HG03097 (cell line): ENCODE results near the gene BABAM1.

ENCODE experiments used
- ATAC-seq: cut with Tn5 transposase; IDR thresholded peaks from one replicate; pipeline ENCODE4 v1.9.1; 2021; ENCODE audit not compliant: unreplicated experiment, low FRiP score

Gene BABAM1

DNA sequence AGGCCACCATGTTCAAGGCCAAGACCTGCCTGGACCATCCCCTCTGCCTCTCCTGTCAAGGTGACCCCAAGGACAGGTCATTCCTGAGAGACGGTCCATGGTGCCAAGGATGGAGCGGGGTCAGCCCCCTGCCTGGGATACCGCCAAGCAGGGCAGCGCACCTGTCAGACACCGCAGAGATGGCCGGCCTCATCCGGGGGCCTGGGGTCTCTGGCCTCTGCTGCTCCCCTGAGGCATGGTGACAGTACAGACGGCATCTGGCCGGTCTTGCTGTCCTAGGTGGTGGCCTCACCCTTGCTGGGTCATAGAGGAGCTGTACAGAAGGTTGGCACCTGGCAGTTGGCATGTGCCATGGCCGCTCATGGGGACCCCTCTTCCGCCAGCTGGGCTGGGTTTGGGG, 53.2 kb downstream of the BABAM1 start:
- no peak for ATAC-seq

DNA sequence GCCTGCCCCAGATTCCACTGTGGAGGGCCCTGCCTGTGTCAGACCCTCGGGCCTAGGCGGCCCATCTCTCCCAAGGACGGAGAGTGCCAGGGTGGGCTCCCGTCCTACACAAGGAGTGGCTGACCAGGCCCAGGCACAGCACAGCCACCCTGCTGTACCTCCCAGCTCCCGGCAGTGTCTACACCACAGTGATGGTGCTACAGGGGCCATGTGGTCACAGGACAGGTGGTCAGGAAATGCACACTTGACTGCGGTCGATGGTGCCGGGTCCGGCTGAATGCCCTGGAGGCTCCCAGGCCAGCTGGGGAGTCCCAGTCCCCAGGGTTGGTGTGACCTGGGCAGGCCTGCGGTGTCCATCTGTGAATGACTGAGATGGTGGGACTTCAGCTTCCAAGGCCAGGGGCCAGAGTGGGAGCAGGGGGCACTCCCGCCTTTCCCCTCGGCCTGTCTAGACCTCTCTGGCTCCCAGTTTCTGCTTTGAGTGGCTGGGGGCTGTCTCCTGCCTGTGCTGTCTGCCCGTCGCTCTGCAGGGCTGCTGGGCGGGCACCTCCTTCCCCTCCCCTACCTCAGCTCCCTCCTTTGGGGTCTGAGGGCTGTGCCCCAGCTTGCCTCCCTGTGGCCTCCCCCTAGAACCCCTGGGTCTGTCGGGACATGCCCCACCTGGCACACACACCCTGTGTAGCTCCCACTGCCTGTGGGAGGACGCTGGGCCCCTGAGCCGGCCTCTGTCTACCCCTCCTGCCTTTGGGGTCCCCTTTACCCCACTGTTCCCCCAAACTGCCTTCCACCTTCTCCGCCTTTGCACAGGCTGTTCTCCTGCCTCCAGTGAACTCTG, 54.6 kb downstream of the BABAM1 start:
- no peak for ATAC-seq

DNA sequence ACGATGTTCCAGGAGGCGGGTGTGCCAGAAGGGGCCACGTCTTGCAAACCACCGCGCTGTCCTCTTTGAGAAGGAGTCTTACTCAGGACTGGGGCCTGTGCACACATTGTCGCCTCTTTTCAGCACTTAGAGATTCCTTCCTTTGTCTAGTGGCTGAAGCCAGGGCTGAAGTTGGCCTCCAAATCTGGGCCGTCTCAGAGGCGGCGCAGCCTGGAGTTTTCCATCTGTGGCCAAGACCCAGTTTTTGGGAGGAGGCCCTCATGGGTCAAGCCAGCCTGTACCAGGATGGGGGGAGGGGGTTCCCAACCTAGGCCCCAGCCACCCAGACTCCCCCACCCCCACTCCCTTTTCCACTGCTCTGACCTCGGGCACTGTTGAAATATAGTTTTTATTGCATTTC, 55.6 kb downstream of the BABAM1 start:
- no peak for ATAC-seq

DNA sequence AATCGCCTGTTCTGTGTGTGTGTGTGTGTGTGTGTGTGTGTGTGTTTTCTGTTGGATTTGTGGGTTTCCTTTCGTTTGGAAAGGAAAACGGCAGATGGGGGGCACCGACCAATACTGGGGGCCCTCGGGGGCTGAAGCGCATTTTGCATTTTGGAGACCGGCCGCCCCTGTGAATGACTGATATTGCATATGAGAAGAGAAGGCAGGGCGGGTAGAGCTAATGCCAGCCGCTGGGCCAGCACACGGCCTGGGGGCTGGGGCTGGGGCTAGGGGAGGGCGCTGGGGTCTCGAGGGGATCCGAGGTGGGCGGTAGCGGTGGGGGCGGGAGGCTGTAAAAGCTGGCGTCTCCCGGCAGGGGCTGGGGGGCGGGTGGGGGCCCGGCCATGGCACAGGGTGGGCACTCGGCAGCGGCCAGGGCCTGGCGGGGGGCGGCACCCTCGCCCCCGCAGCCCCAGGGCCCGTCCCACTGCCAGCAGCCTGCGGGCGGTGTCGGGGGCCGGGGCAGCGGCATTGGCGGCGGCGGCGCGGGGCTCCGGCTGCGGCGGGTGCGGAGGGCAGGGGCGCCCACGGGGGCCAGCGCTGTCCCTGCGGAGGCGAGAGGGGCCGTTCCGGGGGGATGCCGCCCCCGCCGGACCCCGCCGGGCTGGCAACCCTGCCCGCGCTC, 56.2 kb downstream of the BABAM1 start:
- ATAC-seq = no peak

DNA sequence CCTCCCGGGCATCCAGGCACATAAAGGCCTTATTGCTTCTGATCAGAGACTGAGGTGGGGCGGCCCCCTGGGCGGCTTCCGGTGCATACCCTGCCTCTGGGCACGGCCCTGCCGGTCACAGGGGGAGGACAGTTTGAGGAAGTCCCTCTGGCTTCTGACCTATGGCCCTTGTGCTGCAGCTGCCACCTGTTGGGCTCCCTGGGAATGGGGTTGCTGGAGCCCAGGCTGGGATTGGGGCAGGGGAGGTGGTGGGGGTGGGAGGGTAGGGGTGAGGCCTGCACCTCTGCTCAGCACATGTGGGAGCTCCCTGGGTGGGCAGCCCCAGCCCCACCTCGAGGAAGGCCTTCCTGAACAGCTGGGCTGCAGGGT, 56.7 kb downstream of the BABAM1 start:
- no peak for ATAC-seq

DNA sequence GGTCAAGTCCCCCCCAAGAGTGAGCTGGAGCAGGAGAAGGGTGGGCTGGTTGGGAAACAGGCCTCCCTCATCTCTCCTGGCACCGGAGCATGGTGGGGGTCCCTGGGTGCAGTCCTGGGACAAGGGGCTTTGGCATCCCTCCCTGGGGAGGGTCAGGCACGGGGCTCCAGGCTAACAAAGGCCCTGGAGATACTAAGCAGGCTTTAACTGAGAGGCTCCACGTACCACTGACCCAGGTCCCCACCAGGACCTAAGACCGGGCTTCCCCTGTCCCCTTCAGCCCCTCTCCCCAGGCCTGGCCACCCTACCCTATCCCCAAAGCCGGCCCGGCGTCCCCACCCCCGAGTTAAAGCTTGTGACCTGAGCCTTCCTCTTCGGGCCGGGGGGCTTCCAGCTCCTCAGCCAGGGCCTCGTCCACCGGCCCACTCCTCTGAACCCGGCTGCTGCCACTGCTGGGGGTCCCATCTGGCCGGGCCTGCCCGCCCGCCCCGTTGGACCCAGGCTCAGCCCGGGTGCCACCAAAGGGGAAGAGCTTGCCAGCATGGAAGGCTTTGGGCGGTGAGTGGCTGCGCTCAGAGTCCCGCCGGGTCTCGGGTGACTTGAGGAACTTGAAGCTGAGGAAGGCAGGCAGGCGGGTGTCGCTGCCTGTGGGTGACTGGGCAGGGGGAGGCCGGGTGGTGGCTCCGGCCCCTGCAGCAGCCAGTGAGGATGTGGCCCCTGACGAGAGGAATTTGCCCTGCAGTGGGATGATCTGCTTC, 57.3 kb downstream of the BABAM1 start:
- ATAC-seq = no peak

DNA sequence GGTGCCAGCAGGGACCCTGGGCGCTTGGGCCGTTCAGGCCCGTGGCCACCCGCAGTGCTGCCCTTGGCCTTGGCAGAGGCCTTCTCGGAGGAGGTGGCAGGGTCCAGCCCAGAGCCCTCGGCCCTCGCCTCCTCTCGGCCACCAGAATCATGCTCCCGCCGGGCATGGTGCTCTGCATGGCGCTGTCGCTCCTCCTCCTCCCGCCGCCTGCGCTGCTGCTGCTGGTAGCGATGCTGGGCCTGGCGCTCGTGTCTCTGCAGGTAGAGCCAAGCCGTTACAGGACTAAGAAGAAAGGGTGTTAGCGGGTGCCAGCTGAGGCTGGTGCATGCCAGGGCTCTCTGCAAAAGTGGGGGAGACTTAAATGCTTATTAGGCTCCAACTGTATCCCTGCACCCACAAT, 57.9 kb downstream of the BABAM1 start:
- ATAC-seq = no peak

DNA sequence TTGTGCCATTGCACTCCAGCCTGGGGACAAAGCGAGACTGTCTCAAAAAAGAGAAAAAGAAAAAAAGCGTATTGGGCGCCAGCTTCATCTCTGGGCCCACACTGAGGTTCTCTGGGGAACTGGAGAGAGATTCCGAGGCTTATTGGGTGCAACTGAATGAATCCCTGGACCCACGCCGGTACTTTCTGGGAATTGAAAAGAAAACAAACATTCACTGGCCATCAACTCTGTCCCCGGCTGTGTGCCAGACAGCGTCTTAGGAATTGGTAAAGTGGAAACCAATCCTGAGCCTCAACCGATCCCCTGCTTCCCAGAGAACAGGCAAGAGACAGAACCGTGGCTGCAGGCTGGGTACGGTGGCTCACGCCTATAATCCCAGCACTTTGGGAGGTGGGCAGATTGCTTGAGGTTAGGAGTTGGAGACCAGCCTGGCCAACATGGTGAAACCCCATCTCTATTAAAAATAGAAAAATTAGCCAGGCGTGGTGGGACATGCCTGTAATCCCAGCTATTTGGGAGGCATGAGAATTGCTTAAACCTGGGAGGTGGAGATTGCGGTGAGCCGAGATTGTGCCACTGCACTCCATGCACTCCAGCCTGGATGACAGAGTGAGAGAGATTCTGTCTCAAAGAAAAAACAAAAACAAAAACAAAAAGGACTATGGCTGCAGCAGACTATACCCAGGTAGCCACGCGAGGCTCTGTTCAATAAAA, 58.8 kb downstream of the BABAM1 start:
- ATAC-seq = no peak

DNA sequence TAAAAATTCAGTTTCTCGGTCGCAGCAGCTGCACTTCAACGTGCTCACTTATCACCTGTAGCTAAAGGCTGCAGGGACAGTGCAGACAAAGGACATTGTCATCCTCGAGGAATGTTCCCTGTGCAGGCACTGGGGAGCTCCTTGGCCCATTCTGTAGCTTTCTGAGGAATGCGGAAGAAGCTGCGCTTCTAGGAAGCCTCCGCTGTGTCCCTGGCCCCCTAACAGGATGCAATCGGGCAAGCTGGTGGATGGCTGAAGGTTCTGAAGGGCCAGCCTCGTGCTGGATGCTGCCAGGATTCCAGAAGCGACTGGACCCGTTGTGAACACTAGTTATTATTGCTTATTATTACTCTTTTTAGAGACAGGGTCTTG, 59.3 kb downstream of the BABAM1 start:
- no peak for ATAC-seq

DNA sequence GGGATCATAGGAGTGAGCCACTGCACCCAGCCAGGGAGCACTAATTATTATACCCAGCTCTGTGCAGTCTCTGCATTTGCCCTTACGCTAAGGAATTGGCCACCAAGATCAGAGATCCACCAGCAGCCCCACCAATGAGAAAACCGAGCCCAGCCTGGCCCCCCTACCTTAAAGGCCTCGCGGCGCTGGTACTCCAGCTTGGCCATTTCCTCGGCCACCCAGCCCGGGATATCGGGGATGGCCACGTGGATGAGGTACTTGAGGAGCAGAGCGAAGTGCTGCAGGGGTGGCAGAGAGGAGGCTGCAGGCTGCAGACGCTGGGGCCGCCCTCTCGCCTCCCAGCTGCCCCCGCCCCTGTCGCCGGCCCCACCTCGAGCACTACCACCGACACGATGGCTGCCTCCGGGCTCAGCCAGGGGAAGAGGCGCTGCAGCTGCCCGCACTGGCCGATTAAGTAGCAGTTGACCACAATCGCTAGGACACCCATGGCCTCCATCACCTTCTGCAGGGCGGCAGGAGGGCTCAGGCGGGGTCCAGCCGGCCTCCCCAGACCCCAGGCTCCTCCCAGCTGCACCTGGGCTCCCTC, 59.9 kb downstream of the BABAM1 start:
- ATAC-seq = no peak

DNA sequence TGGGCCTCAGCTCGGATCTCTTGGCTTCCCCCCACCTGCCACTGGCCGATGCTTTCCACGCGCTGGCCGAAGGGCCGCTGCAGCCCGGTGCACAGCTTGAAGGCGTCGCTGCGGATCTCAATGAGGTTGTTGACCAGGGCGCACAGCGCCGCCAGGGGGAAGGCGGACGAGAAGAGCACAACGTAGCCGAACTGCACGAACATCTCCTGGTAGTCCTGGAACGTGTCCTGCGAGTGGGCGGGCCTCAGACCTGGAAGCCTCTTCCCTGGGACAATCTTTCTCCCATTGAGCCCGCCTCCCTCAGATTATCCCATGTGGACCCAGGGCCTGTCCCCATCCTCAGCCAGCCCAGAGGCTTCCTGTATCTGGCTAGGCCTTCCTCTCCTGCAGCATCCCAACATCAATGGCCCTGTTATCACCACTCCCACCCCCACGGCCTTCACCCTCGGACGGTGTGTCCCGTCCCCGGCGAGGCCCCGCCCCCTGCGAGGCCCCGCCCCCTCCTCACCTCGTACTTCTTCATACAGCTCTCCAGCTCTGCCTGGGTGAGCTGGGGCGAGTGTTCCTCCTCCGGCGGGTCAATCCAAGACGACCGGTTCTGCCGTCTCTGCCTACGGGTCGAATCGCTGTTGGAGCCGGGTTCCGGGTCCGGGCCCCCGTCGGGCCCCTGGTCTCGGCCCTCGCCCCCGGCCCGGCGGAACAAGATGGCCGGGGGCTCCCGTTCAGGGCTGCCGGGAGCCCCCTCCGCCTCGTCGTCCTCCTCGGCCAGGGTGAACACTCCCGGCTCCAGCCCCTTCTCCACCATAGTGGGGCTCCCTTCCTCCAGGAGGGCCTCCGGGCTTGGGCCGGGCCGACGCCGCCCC, 60.6 kb downstream of the BABAM1 start:
- no peak for ATAC-seq
